ENCODE results near the gene SPAG17. TPM values are rescaled to one million over a fixed set of nuclear protein-coding genes. Genes with fewer than 3 reads are reported as not detected.

Gene SPAG17
- total RNA-seq, 2 experiments from 2014 or later: not detected

GRCh38 chr1:118081387-118081786, 103.6 kb downstream of the SPAG17 start:
- H3K4me1 Mint-ChIP-seq (ENCODE audit: low read depth): peaks cover 7% of the 10 kb centered on the region
- POLR2A ChIA-PET: no interaction called here
- H3K36me3 Mint-ChIP-seq: no peaks in the 10 kb centered on the region
- no peak overlapping the region for H3K4me3 Mint-ChIP-seq
- H3K9me3 Mint-ChIP-seq: no peaks in the 10 kb centered on the region
- H3K27me3 Mint-ChIP-seq: peaks cover 6% of the 10 kb centered on the region
- no peak for DNase-seq
- intact Hi-C loops (cut with micrococcal nuclease): no loop called here
- CTCF ChIA-PET: no interaction called here
- no peak overlapping the region for H3K27ac Mint-ChIP-seq

GRCh38 chr1:118077331-118078045, 107.5 kb downstream of the SPAG17 start:
- no peak for DNase-seq
- ChIA-PET POLR2A (no interaction called here), CTCF (no interaction called here)
- Mint-ChIP-seq H3K27me3 (no peaks in the 10 kb centered on the region), H3K27ac (no peak overlapping the region), H3K4me3 (no peak overlapping the region), H3K9me3 (no peaks in the 10 kb centered on the region), H3K36me3 (no peaks in the 10 kb centered on the region), H3K4me1 (ENCODE audit: low read depth) (peaks cover 7% of the 10 kb centered on the region)
- intact Hi-C loops (cut with micrococcal nuclease): no loop called here

GRCh38 chr1:118075116-118075515, 109.9 kb downstream of the SPAG17 start:
- H3K9me3 Mint-ChIP-seq: no peaks in the 10 kb centered on the region
- H3K36me3 Mint-ChIP-seq: no peaks in the 10 kb centered on the region
- H3K27ac Mint-ChIP-seq: no peak overlapping the region
- POLR2A ChIA-PET: no interaction called here
- no peak overlapping the region for H3K4me3 Mint-ChIP-seq
- no peak for DNase-seq
- CTCF ChIA-PET: no interaction called here
- no peaks in the 10 kb centered on the region for H3K27me3 Mint-ChIP-seq
- intact Hi-C loops (cut with micrococcal nuclease): no loop called here
- H3K4me1 Mint-ChIP-seq (ENCODE audit: low read depth): no peaks in the 10 kb centered on the region

GRCh38 chr1:118073648-118074435, 111.2 kb downstream of the SPAG17 start:
- no peak for DNase-seq
- POLR2A ChIA-PET: no interaction called here
- intact Hi-C loops (cut with micrococcal nuclease): no loop called here
- Mint-ChIP-seq H3K27me3 (peaks cover under 1% of the 10 kb centered on the region), H3K4me3 (no peak overlapping the region), H3K36me3 (no peaks in the 10 kb centered on the region), H3K9me3 (no peaks in the 10 kb centered on the region), H3K4me1 (ENCODE audit: low read depth) (no peaks in the 10 kb centered on the region), H3K27ac (no peak overlapping the region)
- CTCF ChIA-PET: interaction anchor here (0.7 kb wide), 1 partner anchor 86 kb away, joined by 3 read pairs; no protein-coding TSS in a partner anchor

- H3K4me3 Mint-ChIP-seq: no peak overlapping the region
- H3K27ac Mint-ChIP-seq: no peak overlapping the region
- ChIA-PET CTCF (no interaction called here), POLR2A (no interaction called here)
- DNase-seq: no peak
- no peaks in the 10 kb centered on the region for H3K9me3 Mint-ChIP-seq
- H3K4me1 Mint-ChIP-seq (ENCODE audit: low read depth): no peaks in the 10 kb centered on the region
- H3K36me3 Mint-ChIP-seq: no peaks in the 10 kb centered on the region
- intact Hi-C loops (cut with micrococcal nuclease): no loop called here
- peaks cover 1% of the 10 kb centered on the region for H3K27me3 Mint-ChIP-seq
Measured at GRCh38 chr1:118049981-118050380, 135.0 kb downstream of the SPAG17 start.

- Mint-ChIP-seq H3K9me3 (no peaks in the 10 kb centered on the region), H3K4me3 (no peak overlapping the region), H3K36me3 (no peaks in the 10 kb centered on the region), H3K27me3 (peaks cover 1% of the 10 kb centered on the region), H3K4me1 (ENCODE audit: low read depth) (no peaks in the 10 kb centered on the region), H3K27ac (no peak overlapping the region)
- ChIA-PET CTCF (no interaction called here), POLR2A (no interaction called here)
- intact Hi-C loops (cut with micrococcal nuclease): no loop called here
- no peak for DNase-seq
Measured at GRCh38 chr1:118047650-118048224, 137.3 kb downstream of the SPAG17 start.

- no peak overlapping the region for H3K27ac Mint-ChIP-seq
- no peaks in the 10 kb centered on the region for H3K36me3 Mint-ChIP-seq
- H3K9me3 Mint-ChIP-seq: no peaks in the 10 kb centered on the region
- no peak for DNase-seq
- intact Hi-C loops (cut with micrococcal nuclease): no loop called here
- no peak overlapping the region for H3K4me3 Mint-ChIP-seq
- ChIA-PET POLR2A (no interaction called here), CTCF (no interaction called here)
- peaks cover 1% of the 10 kb centered on the region for H3K27me3 Mint-ChIP-seq
- H3K4me1 Mint-ChIP-seq (ENCODE audit: low read depth): no peaks in the 10 kb centered on the region
Measured at GRCh38 chr1:118047006-118047649, 137.9 kb downstream of the SPAG17 start.

- no peaks in the 10 kb centered on the region for H3K4me1 Mint-ChIP-seq (ENCODE audit: low read depth)
- intact Hi-C loops (cut with micrococcal nuclease): no loop called here
- H3K9me3 Mint-ChIP-seq: no peaks in the 10 kb centered on the region
- H3K27ac Mint-ChIP-seq: no peak overlapping the region
- CTCF ChIA-PET: no interaction called here
- POLR2A ChIA-PET: no interaction called here
- DNase-seq: no peak
- no peaks in the 10 kb centered on the region for H3K27me3 Mint-ChIP-seq
- H3K4me3 Mint-ChIP-seq: no peak overlapping the region
- H3K36me3 Mint-ChIP-seq: no peaks in the 10 kb centered on the region
Measured at GRCh38 chr1:118043624-118044023, 141.4 kb downstream of the SPAG17 start.

- POLR2A ChIA-PET: no interaction called here
- no peaks in the 10 kb centered on the region for H3K9me3 Mint-ChIP-seq
- intact Hi-C loops (cut with micrococcal nuclease): no loop called here
- no peak overlapping the region for H3K27ac Mint-ChIP-seq
- H3K27me3 Mint-ChIP-seq: no peaks in the 10 kb centered on the region
- no peak overlapping the region for H3K4me3 Mint-ChIP-seq
- CTCF ChIA-PET: no interaction called here
- no peaks in the 10 kb centered on the region for H3K36me3 Mint-ChIP-seq
- DNase-seq: no peak
- H3K4me1 Mint-ChIP-seq (ENCODE audit: low read depth): no peaks in the 10 kb centered on the region
Measured at GRCh38 chr1:118042501-118042900, 142.5 kb downstream of the SPAG17 start.

- intact Hi-C loops (cut with micrococcal nuclease): no loop called here
Measured at GRCh38 chr1:118039170-118039569, 145.9 kb downstream of the SPAG17 start.

GRCh38 chr1:118032883-118033282, 152.1 kb downstream of the SPAG17 start:
- peaks cover 3% of the 10 kb centered on the region for H3K27me3 Mint-ChIP-seq
- POLR2A ChIA-PET: no interaction called here
- no peak for DNase-seq
- CTCF ChIA-PET: no interaction called here
- H3K4me3 Mint-ChIP-seq: no peak overlapping the region
- no peak overlapping the region for H3K27ac Mint-ChIP-seq
- intact Hi-C loops (cut with micrococcal nuclease): no loop called here
- no peaks in the 10 kb centered on the region for H3K9me3 Mint-ChIP-seq
- H3K36me3 Mint-ChIP-seq: no peaks in the 10 kb centered on the region
- H3K4me1 Mint-ChIP-seq (ENCODE audit: low read depth): no peaks in the 10 kb centered on the region

More at GRCh38 chr1:118039170-118039569, 145.9 kb downstream of the SPAG17 start:
- H3K27ac Mint-ChIP-seq: no peak overlapping the region
- no peaks in the 10 kb centered on the region for H3K4me1 Mint-ChIP-seq (ENCODE audit: low read depth)
- POLR2A ChIA-PET: no interaction called here
- no peaks in the 10 kb centered on the region for H3K9me3 Mint-ChIP-seq
- DNase-seq: no peak
- CTCF ChIA-PET: no interaction called here
- no peaks in the 10 kb centered on the region for H3K27me3 Mint-ChIP-seq
- no peaks in the 10 kb centered on the region for H3K36me3 Mint-ChIP-seq
- H3K4me3 Mint-ChIP-seq: no peak overlapping the region

- Mint-ChIP-seq H3K4me3 (no peak overlapping the region), H3K36me3 (no peaks in the 10 kb centered on the region), H3K4me1 (ENCODE audit: low read depth) (no peaks in the 10 kb centered on the region), H3K9me3 (no peaks in the 10 kb centered on the region), H3K27ac (no peak overlapping the region), H3K27me3 (peaks cover 18% of the 10 kb centered on the region)
- intact Hi-C loops (cut with micrococcal nuclease): no loop called here
- DNase-seq: no peak
- CTCF ChIA-PET: no interaction called here
- POLR2A ChIA-PET: no interaction called here
Measured at GRCh38 chr1:118028267-118028666, 156.8 kb downstream of the SPAG17 start.
